Measurements from ENCODE around the gene PARD3.

GRCh38 chr10:34098821-34099567 lies 716.1 kb downstream of the PARD3 start:
- TF ChIP-seq POLR2A (IDR thresholded peaks at IDR 0.05), result no peak
- no peak for TF ChIP-seq CTCF (IDR thresholded peaks at IDR 0.05)
